LNCaP clone FGC (cell line): ENCODE data around the gene DDX41.

ENCODE experiments used
- DNase-seq: peaks from one replicate; pipeline ENCODE4 v3.0.0-alpha.2; 2011; ENCODE audit warnings: low read depth
- H3K4me3 ChIP-seq: 2 replicates; pipeline ENCODE4 v1.5.1; 2011; ENCODE audit warnings: mild to moderate bottlenecking, low read depth, low read length, control low read depth
- CTCF ChIP-seq: IDR thresholded peaks from 2 replicates; pipeline ENCODE4 v1.5.1; 2012; ENCODE audit warnings: mild to moderate bottlenecking; ENCODE audit not compliant: control insufficient read depth, insufficient read depth; ENCODE audit errors: extremely low read depth

Gene DDX41

GRCh38 chr5:177498013-177498787 is 18.6 kb downstream of the DDX41 start:
- TF ChIP-seq CTCF = no peak
- DNase-seq = no peak
- peak overlapping the region; percentile 72 for H3K4me3 ChIP-seq

- TF ChIP-seq CTCF = peak; percentile 36
- peak within 1 kb of the TSS; percentile 72 for H3K4me3 ChIP-seq
These were observed 19.3 kb downstream of the DDX41 start, which contains the start of gene PDLIM7 for GRCh38 chr5:177497292-177498012. PDLIM7 (minus strand) TSS chr5:177497604; CDS start chr5:177496512, 1,092 bp downstream.

GRCh38 chr5:177496727-177497291 is 20.0 kb downstream of the DDX41 start:
- no peak for DNase-seq
- no peak for TF ChIP-seq CTCF
- H3K4me3 ChIP-seq = peak overlapping the region; percentile 72

More at GRCh38 chr5:177497292-177498012, 19.3 kb downstream of the DDX41 start, which contains the start of gene PDLIM7:
- peak; percentile 93 for DNase-seq

- peak overlapping the region; percentile 72 for H3K4me3 ChIP-seq
- TF ChIP-seq CTCF = 0 out of 2 replicates have a peak, but pooled peaks have one; percentile 9
- no peak for DNase-seq
These were observed 20.6 kb downstream of the DDX41 start for GRCh38 chr5:177496070-177496726.

GRCh38 chr5:177495243-177496060 is 21.3 kb downstream of the DDX41 start:
- no peak overlapping the region for H3K4me3 ChIP-seq
- TF ChIP-seq CTCF = no peak
- no peak for DNase-seq
